ENCODE data around the gene PARS2.
"Not testable (repeated sequence)": the region's sequence is repeated elsewhere in the genome, so short reads cannot be mapped to it uniquely, and the experiment has no call there.

Gene PARS2

DNA sequence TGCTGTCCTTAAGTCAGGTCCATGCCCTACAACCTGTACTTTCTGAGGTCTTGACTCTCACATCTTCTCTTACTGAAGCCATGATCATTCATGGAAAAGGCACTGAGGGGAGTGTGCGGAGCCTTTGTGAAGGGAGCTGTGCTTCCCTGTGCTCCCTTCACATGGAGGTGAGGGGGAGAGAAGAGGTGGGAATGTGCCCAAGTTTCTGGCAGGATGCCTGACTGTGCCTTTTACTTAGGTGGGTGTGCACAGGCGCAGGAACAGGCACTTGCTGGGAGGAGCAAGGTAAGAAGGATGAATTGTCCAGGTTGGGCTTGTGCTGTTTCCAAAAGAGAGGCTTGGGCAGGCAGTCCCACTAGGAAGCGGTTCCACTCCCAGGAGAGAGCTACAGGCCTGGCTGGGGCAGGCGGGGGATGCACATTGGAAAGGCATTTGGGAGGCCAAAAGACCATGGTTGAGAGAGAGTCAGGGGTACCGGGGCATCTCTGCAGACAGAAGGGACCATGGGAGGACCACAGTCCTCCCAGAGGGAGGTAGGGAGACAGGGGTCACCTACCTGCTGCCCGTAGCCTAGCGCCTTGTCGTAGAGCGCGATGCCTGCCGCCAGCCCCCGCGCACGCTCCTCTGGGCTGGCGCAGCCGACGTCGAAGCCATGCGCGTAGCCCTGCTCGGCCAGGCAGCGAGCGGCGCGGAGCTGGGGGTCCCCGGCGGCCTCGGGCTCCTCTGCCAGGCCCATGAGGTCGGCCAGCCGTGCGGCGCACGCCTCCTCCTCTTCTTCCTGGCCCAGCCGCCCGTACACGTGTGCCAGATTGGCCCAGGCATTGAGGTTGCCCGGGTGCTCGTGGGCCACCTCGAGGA is 35.9 kb upstream of the PARS2 start:
- DNase-seq (ENCODE audit: low read depth in 3 of 3): no peak

DNA sequence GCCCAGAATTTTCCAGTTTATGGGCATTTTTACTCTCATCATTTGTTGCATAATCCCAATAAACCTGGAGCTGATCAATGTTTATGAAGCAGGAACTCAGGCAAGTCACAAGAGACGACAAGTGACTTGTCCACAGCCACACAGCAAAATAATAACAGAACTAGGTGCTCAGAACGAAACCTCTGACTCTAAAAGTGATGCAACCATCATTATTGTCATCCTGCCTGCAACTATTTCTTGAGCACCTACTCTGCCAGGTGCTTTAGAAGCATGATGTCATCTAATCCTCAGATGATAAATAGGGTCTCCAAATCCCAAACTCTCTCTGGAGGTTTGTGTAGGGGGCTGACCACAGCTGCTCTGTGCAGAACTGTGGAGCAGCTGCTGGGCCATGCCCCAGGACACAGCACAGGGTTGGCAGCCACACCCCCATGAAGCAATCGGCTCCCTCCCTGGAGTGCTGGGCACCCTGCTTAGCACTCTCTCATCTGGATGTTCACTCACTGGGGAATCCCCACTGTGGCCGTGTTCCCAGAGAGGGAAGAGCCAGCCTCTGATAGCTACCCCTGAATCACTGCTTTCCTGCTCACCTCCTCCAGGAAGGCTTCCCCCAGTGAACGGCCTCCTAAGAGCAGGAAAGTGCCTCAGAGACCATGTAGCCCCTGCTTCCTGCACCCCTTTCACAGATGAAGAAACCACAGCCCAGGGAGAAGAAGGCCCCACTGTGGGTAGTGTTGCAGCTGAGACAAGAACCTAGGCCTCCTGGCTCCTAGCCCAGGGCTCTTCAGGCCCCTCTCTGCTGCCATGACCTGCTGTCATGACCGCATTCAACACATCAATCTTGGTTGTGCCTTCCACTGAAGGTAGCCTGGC is 34.7 kb upstream of the PARS2 start:
- DNase-seq (ENCODE audit: low read depth in 3 of 3): peak in 2 of 3 donors; percentile 26 to 29

- no peak for DNase-seq (ENCODE audit: low read depth in 3 of 3)
Observed at GRCh38 chr1:54798206-54798605, 33.9 kb upstream of the PARS2 start.

DNA sequence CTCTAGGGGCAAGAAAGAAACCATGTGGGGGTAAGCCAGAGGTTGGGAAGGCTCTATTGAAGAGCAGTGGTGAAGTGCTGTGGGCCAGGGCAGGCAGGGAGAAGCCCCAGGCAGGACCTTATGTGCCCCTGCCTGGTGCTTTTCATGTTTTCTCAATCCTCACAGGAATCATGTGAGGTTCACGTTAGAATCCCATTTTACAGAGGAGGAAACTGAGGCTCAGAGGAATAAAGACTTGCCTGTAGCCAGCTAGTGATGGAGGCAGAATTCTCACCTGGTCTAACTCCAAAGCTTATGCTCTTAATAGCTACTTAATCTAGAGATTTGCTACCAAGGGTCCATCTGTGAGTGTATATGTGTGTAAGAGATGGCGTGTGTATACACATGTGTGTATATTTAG is 32.6 kb upstream of the PARS2 start:
- no peak for DNase-seq (ENCODE audit: low read depth in 3 of 3)

GRCh38 chr1:54795841-54796468 is 31.6 kb upstream of the PARS2 start:
- DNase-seq (ENCODE audit: low read depth in 3 of 3): no peak

DNA sequence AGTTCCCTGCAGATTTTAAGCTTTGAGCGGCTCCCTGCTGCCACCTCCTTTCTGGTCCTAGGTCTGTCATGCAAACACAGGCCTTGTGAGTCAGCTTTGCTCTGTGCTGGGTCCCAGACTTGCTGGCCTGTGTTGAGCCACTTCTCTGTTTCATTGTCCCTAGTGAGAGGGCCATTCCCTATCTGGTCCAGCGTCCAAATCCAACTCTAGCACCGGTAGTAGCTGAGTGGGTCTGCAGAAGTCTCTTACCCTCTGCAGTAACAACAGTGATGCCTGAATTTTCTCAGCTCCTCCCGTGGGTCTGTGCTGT is 31.0 kb upstream of the PARS2 start:
- DNase-seq (ENCODE audit: low read depth in 3 of 3): no peak

DNA sequence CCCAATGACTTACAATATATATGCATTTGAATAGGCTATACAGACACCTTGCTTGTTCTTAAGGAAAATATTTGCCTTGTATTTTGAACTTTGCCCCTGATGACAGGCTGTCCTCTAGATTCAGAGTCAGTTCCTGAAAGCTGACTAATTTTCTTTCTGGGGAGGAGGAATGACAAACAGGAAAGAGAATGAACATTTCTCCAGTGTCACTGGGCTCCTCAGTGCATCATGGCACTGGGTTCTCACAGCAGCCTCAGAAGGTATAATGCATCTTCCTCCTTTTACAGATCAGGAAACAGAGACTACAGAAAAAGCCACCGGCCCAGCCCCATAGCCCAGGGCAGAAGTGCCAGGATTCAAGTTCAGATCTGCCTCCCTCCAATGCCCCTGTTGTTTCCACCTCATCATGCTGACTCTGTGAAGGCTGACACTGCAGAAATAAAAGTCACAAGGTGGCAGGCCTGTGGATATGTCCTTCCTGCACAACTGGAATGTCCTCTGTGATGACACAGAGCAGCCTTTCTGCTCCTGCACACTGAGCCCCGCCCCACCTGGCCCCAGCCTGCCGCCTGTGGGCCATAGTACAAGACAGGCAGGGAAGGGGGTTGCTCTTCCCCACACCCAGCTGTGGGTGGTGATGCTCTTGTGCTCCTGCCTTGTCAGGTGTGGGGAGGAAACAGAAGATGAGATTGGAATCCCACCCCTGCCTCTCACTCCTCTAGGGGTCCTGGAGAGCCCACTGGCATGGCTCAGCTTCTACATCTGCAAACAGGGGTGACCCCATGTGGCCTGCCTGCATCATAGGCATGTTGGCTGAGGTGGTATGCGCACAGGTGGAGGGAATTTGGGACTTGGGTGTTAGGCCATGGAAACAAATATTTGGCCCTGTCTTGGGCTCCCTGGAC is 30.4 kb upstream of the PARS2 start:
- DNase-seq (ENCODE audit: low read depth in 3 of 3): no peak

DNA sequence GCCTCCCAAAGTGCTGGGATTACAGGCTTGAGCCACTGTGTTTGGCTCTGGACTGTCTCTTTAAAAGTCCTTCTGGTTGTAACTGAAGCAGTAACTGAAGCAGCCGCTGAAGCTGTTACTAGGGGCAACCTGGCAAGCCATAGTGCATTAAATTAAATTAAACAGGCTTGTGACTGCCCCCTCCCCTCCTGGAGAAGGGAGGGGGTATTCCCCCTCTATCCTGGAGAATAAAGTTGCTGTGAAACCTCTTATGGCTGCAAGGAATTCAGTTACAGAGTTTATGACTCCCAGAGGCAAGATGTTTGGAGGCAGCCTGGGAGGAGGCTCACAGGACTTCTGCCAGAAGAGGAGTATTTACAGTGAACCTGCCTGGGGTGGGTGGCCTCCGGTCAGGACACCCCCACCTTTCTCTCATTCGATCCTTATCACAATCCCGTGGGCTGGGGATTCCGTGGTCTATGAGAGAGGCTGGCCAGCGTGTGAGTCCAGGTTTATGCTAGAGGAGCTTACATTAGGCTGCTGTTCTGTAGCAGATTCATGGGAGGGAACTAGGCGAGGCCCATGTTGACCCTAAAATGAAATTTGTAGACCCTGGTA is 28.5 kb upstream of the PARS2 start:
- DNase-seq (ENCODE audit: low read depth in 3 of 3): no peak

- peak; percentile 43 to 52 (median 52) for DNase-seq (ENCODE audit: low read depth in 3 of 3)
Observed at GRCh38 chr1:54791880-54792522, 27.7 kb upstream of the PARS2 start.

GRCh38 chr1:54788459-54788858 is 24.1 kb upstream of the PARS2 start:
- DNase-seq (ENCODE audit: low read depth in 3 of 3): no peak

DNA sequence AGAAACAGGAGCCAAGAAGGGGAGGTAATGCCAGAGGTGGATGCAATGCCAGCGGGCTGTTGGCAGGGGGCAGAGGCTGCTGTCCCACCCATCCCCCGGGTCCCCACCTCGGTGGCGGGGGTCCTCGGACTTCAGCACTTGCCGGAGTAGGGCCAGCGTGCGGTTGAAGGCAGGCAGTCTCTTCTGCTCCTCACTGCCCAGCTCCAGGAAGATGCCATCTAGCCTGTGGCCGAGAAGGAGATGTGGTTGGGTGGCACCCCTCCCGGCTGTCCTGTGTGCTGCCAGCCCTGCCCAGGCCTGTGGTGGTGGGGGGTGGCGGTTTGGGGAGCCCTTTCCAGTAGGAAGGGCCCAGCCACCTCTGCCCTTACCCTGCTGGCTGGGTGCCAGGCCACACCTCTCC is 23.3 kb upstream of the PARS2 start:
- no peak for DNase-seq (ENCODE audit: low read depth in 3 of 3)

- DNase-seq (ENCODE audit: low read depth in 3 of 3): no peak
Observed at GRCh38 chr1:54786778-54787177, 22.5 kb upstream of the PARS2 start.

DNA sequence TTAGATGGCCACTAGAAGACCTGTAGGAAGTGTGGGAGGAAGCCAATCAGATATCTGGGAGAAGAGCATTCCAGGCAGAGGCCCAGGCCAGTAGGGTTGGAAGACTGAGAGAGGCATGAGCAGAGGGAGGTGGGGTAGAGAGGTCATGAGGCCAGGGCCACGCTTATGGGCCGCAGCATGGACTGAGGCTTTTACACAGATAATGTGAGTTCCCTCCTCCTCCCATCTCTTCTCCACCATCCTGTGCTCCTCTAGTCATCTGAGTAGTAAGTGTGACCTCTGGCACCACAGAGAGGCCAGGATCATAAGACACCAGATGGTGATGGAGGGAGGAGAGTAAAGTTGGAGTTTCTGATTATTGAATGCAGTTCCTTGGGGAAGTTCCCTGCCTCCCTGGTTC is 19.7 kb upstream of the PARS2 start:
- DNase-seq (ENCODE audit: low read depth in 3 of 3): no peak

GRCh38 chr1:54782588-54782987 is 18.3 kb upstream of the PARS2 start:
- DNase-seq (ENCODE audit: low read depth in 3 of 3): no peak

DNA sequence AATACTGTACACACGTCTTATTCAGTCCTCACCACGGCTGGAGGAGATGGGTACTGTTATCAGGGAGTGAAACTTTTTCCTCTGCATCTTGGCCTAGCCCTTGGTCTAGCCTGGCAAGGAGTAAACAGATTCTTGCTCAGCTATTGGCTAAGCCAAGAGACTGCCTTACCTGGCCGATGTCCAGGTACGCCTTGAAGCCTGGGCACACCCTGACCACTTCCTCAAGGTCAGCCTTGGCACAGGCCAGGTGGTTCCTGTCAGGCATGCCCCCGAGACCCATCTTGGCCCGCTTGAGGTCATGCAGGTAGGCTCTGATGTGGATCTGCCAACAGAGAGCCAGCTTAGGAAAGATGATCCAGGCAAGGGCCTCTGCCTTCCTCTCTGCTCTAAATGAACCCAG is 17.8 kb upstream of the PARS2 start:
- DNase-seq (ENCODE audit: low read depth in 3 of 3): no peak

DNA sequence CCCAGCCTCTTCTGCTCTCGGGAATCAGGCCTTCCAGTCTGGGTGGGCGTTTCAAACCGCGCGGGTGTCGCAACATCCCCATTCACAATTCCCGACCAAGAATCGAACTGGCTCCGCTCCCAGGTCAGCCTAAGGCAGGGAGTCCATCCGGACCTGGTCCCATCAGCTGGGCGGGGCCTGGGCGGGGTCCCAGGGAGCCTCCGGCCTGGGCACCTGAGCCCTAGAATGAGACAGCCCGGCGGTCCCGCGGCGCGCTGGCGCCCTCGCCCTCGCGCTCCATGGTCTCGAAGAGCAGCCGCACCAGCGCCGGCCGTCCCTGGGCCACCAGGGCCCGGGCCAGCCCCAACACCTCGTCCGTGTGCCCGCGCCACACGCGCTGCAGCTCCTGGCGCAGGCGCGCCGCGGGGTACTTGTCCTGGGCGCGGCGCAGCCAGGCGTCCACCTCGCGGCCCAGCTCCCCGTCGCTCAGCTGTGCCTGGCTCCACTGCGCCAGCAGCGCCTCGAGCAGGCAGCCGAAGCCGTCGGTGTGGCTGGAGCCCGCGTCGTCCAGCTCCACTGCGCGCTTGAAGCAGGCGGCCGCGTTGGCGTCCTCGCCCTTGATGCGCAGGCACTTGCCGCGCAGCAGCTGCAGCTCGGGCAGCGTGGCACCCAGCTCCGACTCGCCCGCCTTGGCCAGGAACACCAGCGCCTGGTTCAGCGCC is 16.9 kb upstream of the PARS2 start:
- DNase-seq (ENCODE audit: low read depth in 3 of 3): no peak

GRCh38 chr1:54777431-54777830 is 13.1 kb upstream of the PARS2 start:
- no peak for DNase-seq (ENCODE audit: low read depth in 3 of 3)

DNA sequence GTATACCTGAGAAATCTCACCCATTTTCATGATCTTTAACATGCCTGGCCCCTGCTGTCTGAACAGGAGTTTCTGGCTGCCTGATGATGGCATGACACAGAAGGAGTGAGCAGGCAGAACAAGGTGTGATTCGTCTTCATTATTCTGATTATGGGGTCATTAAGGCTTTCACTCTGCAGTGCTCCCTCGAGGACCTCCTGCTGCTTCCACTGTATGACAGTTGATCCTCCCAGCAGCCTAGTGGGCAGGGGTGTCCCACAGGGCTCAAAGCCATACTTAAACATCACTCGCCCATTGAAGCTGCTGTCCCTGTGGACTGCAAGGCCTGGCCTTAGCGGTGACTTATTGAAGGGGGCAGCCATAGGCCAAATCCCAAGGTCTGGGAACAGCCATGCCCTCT is 12.7 kb upstream of the PARS2 start:
- no peak for DNase-seq (ENCODE audit: low read depth in 3 of 3)

DNA sequence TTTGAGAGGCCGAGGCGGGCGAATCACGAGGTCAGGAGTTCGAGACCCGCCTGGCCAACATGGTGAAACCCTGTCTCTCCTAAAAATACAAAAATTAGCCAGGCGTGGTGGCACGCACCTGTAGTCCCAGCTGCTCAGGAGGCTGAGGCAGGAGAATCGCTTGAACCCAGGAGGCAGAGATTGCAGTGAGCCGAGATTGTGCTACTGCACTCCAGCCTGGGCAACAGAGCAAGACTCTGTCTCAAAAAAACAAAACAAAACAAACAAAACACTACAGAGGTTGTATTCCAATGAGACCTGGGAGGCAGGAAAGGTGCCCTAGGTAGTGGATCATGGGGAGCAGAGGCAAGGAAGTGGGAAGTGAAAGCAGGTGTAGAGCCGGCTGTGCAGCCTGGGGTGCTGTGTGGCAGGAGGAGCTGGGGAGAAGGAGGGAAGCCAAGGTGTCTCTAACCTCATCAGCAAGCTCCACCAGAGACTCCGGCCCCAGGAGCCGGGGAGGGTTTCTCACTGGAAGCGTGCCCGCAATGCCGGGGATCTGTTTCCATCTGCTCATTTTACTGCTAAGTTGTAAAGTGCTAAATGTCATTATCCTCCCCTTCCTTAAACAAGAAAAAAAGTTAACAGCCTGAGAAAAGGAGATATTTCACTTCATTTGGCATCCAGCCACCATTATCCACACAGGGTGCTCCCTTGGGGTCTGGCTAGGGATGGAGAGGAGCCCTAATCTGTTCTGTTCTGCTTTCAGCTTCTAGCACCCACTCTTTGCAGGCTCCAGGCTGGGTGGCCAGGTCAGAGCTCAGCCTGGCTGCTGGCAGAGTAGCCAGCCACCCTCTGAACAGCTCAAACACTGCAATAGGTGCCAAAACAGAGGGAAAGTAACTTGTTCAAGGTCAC is 11.8 kb upstream of the PARS2 start:
- DNase-seq (ENCODE audit: low read depth in 3 of 3): not testable (repeated sequence)

Data from stimulated activated CD4-positive, alpha-beta T cell treated with anti-CD3 and anti-CD28 coated beads, TNF-alpha, amount 100 ng/mL, for 48 hours (primary cell).